Colonic mucosa (tissue), 4 donors: ENCODE data around the gene DEPDC5. TPM values are rescaled to one million over a fixed set of nuclear protein-coding genes. Genes with fewer than 3 reads are reported as not detected.
"Not testable (repeated sequence)": the region's sequence is repeated elsewhere in the genome, so short reads cannot be mapped to it uniquely, and the experiment has no call there.

Experiments used
- DNase-seq: peaks from one replicate; pipeline ENCODE4 v3.0.0-alpha.2; 2020
- H3K27ac ChIP-seq: fragments of 200-600 bp; one replicate; pipeline ENCODE4 v1.8.0; 2021
- H3K27me3 ChIP-seq: fragments of 200-600 bp; one replicate; pipeline ENCODE4 v1.8.0; 2021
- H3K36me3 ChIP-seq: fragments of 200-600 bp; one replicate; pipeline ENCODE4 v1.8.0; 2021
- H3K4me1 ChIP-seq: fragments of 200-600 bp; one replicate; pipeline ENCODE4 v1.8.0; 2021; ENCODE audit warnings: mild to moderate bottlenecking
- H3K4me3 ChIP-seq: fragments of 200-600 bp; one replicate; pipeline ENCODE4 v1.8.0; 2021
- H3K9ac ChIP-seq, 2 donors: one replicate each; pipeline ENCODE4 v1.7.0; 2013; ENCODE audit warnings: control low read depth in 2 of 2, low read depth in 2 of 2, low read length in 2 of 2
- H3K9me3 ChIP-seq: fragments of 200-600 bp; one replicate; pipeline ENCODE4 v1.8.0; 2021
- intact Hi-C: fragments of 100-400 bp; cut with DNase I; formaldehyde crosslinking; loops from one replicate; pipeline ENCODE4 v1.14.1; 2022
- total RNA-seq, 2 donors: library from RNA; stranded (reverse); fragmentation: NEBNext Ultra II Directional in 1 of 2; extraction: Animal tissue kit (Norgen Biotek cat#: 25700) in 1 of 2; gene quantifications; one replicate each; pipeline ENCODE4 v1.2.1, GENCODE V29; 2021
- TF ChIP-seq, protein P1 (sequence below): fragments of 200-600 bp; IDR thresholded peaks from one replicate; pipeline ENCODE4 v1.8.0; 2022; ENCODE audit warnings: antibody characterized with exemption, mild to moderate bottlenecking
- donor health status: healthy.
- donor health status: DM: no; HTN: no; CAD: no.
- donor health status: DM: no; HTN: no; CAD: no.

Gene DEPDC5
- total RNA-seq, 2 donors from 2014 or later: 24.6 to 52.7 TPM

DNA sequence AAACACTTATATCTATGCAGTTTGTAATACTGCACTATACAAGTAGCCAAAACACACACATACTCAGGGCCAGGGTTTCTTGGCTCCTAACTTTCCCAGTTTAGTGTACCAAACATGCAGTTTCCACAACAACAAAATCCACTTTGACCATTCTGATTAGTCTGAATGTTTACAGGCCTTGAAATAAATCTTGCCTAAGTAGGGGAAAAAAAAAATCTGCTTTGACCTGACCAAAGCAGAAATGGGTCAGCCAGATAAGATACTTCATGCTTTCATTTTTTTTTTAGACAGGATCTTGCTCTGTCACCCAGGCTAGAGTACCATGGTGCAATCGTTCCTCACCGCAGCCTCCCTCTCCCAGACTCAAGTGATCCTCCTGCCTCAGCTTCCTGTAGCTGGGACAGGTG, 14.0 kb upstream of the DEPDC5 start:
- no peaks in the 10 kb centered on the region for H3K4me1 ChIP-seq
- intact Hi-C loops: loop anchor here (5.0 kb wide), 1 partner anchor 62 kb away; no protein-coding TSS in a partner anchor
- no peaks in the 10 kb centered on the region for H3K36me3 ChIP-seq
- no peak overlapping the region for H3K27ac ChIP-seq
- no peak overlapping the region for H3K4me3 ChIP-seq
- TF ChIP-seq, protein P1, sequence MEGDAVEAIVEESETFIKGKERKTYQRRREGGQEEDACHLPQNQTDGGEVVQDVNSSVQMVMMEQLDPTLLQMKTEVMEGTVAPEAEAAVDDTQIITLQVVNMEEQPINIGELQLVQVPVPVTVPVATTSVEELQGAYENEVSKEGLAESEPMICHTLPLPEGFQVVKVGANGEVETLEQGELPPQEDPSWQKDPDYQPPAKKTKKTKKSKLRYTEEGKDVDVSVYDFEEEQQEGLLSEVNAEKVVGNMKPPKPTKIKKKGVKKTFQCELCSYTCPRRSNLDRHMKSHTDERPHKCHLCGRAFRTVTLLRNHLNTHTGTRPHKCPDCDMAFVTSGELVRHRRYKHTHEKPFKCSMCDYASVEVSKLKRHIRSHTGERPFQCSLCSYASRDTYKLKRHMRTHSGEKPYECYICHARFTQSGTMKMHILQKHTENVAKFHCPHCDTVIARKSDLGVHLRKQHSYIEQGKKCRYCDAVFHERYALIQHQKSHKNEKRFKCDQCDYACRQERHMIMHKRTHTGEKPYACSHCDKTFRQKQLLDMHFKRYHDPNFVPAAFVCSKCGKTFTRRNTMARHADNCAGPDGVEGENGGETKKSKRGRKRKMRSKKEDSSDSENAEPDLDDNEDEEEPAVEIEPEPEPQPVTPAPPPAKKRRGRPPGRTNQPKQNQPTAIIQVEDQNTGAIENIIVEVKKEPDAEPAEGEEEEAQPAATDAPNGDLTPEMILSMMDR: no peak
- no peaks in the 10 kb centered on the region for H3K9me3 ChIP-seq
- DNase-seq: no peak
- H3K9ac ChIP-seq: no peak overlapping the region
- H3K27me3 ChIP-seq: no peaks in the 10 kb centered on the region

DNA sequence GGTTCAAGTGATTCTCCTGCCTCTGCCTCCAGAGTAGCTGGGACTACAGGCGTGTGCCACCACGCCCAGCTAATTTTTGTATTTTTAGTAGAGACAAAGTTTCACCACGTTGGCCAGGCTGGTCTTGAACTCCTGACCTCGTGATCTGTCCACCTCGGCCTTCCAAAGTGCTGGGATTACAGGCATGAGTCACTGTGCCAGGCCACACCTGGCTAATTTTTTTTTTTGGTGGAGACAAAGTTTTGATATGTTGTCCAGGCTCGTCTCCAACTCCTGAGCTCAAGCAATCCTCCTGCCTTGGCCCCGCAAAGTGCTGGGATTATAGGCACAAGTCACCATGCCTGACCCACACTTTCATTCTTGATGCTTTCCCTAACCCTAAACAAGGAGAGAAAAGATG, 13.5 kb upstream of the DEPDC5 start:
- H3K9ac ChIP-seq, H3K4me3 ChIP-seq, H3K36me3 ChIP-seq, H3K27me3 ChIP-seq, H3K9me3 ChIP-seq, DNase-seq, H3K4me1 ChIP-seq, H3K27ac ChIP-seq: not testable (repeated sequence)
- intact Hi-C loops: loop anchor here (5.0 kb wide), 1 partner anchor 63 kb away; no protein-coding TSS in a partner anchor

- Histone ChIP-seq H3K9me3 (no peaks in the 10 kb centered on the region), H3K9ac (peak overlapping the region in 1 of 2 donors; percentile 19), H3K27ac (no peak overlapping the region), H3K4me1 (no peaks in the 10 kb centered on the region), H3K36me3 (no peaks in the 10 kb centered on the region), H3K27me3 (no peaks in the 10 kb centered on the region), H3K4me3 (no peak overlapping the region)
- intact Hi-C loops: loop anchor here (5.0 kb wide), 1 partner anchor 65 kb away; no protein-coding TSS in a partner anchor
- TF ChIP-seq, protein P1: no peak
- no peak for DNase-seq
Measured at GRCh38 chr22:31742115-31742514, 11.7 kb upstream of the DEPDC5 start.

GRCh38 chr22:31742682-31743081, 11.1 kb upstream of the DEPDC5 start:
- H3K36me3 ChIP-seq: no peaks in the 10 kb centered on the region

GRCh38 chr22:31743871-31744270, 9.9 kb upstream of the DEPDC5 start:
- Histone ChIP-seq H3K36me3 (no peaks in the 10 kb centered on the region), H3K4me3 (no peak overlapping the region), H3K27me3 (no peaks in the 10 kb centered on the region), H3K9me3 (no peaks in the 10 kb centered on the region), H3K4me1 (peaks cover 8% of the 10 kb centered on the region), H3K9ac (no peak overlapping the region), H3K27ac (no peak overlapping the region)
- TF ChIP-seq, protein P1: no peak
- no peak for DNase-seq
- intact Hi-C loops: loop anchor here (5.0 kb wide), 1 partner anchor 67 kb away; no protein-coding TSS in a partner anchor

More at GRCh38 chr22:31742682-31743081, 11.1 kb upstream of the DEPDC5 start:
- Histone ChIP-seq H3K4me3 (no peak overlapping the region), H3K9me3 (no peaks in the 10 kb centered on the region), H3K9ac (no peak overlapping the region), H3K27me3 (no peaks in the 10 kb centered on the region), H3K27ac (no peak overlapping the region), H3K4me1 (no peaks in the 10 kb centered on the region)
- TF ChIP-seq, protein P1: no peak
- DNase-seq: no peak
- intact Hi-C loops: loop anchor here (5.0 kb wide), 1 partner anchor 65 kb away; no protein-coding TSS in a partner anchor

- TF ChIP-seq, protein P1: no peak
- DNase-seq: no peak
- intact Hi-C loops: no loop called here
- H3K9ac ChIP-seq: no peak overlapping the region
- no peak overlapping the region for H3K27ac ChIP-seq
- peaks cover 8% of the 10 kb centered on the region for H3K4me1 ChIP-seq
- no peaks in the 10 kb centered on the region for H3K9me3 ChIP-seq
- H3K27me3 ChIP-seq: no peaks in the 10 kb centered on the region
- no peak overlapping the region for H3K4me3 ChIP-seq
- H3K36me3 ChIP-seq: no peaks in the 10 kb centered on the region
Measured at GRCh38 chr22:31747441-31747840, 6.4 kb upstream of the DEPDC5 start.
